Breast epithelium (tissue), 3 donors: ENCODE results near the gene MYL7.

Source experiments
- CTCF ChIP-seq, 3 donors: fragments of 450-650 bp; IDR thresholded peaks; one replicate each; pipeline ENCODE4 v1.5.1; 2016 to 2017; ENCODE audit warnings: antibody characterized with exemption in 3 of 3, mild to moderate bottlenecking in 3 of 3, moderate library complexity in 3 of 3
- POLR2A ChIP-seq: fragments of 450-650 bp; IDR thresholded peaks from one replicate; pipeline ENCODE4 v1.6.1; 2016; ENCODE audit warnings: antibody characterized with exemption, mild to moderate bottlenecking, moderate library complexity
- POLR2AphosphoS5 ChIP-seq, 3 donors: sonication (generic); formaldehyde crosslinking; IDR thresholded peaks; one replicate each; pipeline ENCODE4 v1.6.1; 2017; ENCODE audit warnings: antibody characterized with exemption in 3 of 3

- no peak for TF ChIP-seq CTCF (IDR thresholded peaks at IDR 0.05)
- no peak for TF ChIP-seq POLR2AphosphoS5 (IDR thresholded peaks at IDR 0.05)
- TF ChIP-seq POLR2A = no peak
These were observed 22.5 kb upstream of the MYL7 start for GRCh38 chr7:44163591-44163990.
